Measurements from ENCODE around the gene RPS19.

Gene RPS19

DNA sequence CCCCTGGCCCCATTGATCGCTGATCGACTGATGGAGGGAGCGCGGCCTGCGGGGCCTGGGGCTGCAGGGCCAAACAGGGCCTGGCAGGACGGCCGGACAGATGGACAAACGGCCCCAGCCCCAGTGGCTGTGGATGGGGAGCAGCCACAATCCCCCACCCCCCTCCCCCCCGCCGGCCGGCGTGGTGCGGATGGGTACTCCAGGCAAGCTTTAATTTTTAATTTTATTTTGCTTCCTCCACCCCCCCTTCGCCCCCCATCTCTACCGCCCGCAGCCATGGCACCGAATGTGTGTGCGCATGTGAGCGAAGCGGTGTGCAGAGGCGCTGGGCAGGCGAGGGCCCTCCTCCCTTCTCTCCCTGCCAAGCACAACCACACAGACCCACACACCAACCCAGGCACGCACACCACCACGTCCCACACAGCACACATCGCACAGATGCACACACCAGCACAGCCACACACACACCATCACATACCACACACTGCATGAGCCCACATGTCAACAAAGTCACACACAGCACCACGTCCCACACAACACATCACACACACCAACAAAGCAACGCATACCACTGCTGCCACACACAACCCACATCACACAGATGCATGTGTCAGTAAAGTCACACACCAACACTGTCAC lies 55.8 kb downstream of the RPS19 start:
- no peak for FAIRE-seq

- FAIRE-seq = no peak
These were observed 57.6 kb downstream of the RPS19 start for GRCh38 chr19:41917676-41918075.

DNA sequence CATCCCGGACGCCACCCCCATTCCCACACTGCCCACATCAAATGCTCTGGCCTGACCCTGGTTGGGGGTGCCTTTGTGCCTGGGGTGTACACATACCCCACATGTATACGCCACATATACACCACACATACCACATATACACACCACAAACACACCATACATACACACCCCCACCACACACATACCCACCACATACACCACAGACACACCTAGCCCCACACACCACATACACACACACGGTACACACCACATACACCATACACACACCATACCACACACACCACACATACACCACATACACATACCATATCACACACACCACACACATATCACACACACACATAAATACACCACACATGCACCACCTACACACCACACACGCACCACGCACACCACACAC lies 58.0 kb downstream of the RPS19 start:
- FAIRE-seq = no peak

- no peak for FAIRE-seq
These were observed 58.7 kb downstream of the RPS19 start for GRCh38 chr19:41918653-41919244.

DNA sequence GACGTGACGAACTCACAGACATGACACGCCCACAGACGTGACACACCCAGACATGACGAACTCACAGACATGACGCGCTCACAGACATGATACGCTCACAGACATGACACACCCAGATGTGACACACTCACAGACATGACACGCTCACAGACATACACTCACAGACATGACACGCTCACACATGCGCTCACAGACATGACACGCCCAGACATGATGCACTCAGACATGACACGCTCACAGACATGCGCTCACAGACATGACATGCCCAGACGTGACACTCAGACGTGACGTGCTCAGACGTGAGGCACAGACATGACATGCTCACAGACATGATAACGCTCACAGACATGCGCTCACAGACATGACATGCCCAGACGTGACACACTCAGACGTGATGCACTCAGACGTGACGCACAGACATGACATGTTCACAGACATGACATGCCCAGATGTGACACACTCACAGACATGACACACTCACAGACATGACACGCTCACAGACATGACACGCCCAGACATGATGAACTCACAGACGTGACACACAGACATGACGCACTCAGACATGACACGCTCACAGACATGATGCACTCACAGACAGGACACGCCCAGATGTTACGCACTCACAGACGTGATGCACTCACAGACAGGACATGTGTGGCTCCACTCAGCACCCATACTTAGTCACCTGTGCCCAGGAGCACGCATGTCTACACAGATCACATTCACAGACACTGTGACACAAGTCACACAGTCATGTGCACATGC lies 60.1 kb downstream of the RPS19 start:
- no peak for FAIRE-seq

- FAIRE-seq = no peak
These were observed 61.0 kb downstream of the RPS19 start for GRCh38 chr19:41920882-41921576.

DNA sequence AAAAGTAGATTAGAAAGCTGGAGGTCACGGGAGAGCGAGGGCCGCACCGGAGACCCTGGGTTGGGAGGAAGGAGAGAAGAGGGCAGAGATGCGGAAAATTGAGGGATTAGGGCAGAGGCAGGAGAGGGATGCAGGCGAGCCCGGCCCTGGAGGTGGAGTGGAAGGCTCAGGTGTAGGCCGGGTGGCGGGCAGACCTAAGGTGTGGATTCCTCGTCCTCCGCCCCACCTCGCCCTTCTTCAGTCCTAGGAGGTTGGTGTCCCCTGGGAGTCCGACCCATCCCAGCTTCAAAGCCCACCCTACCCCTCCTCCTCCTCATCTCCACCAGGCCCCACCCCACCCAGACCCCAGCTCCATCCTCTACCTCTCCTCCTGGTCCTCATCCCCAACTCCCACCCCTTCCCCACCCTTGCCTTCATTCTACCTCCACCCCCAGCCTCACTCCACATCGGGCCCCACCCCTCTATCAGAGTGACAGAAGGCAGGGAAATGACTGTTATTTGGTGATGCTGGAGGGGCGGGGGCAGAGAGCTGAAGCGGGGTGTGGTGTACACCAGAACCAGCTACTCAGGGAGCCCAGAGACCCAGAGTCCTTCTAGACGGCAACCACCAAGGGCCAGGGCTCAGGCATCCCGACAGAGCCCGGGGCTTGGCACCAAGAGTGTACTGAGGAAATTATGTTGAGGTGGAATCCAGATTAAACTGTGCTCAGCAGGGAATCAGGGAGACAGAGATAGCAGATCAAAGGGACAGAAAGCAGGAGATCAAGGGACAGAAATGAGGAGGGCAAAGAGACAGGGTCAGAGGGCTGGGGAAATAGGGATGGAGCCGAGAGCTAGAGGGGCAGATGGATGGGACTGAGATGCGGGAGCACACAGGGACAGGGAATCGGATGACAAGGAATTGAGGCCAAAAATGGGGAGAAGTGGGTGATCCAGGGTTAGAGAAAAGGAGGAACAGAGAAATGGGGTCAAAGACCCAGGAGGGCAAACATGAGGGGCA lies 61.8 kb downstream of the RPS19 start:
- no peak for FAIRE-seq

Measured in colon (tissue), 2 donors.